B cell (primary cell): Measurements from ENCODE around the gene DAZAP1.

Source experiments
- CTCF ChIP-seq: fragments of 200-600 bp; IDR thresholded peaks from one replicate; pipeline ENCODE4 v1.8.0; 2022; ENCODE audit warnings: antibody characterized with exemption, mild to moderate bottlenecking
- EZH2 ChIP-seq: IDR thresholded peaks from 2 replicates; pipeline ENCODE4 v1.6.1; 2012; ENCODE audit warnings: borderline replicate concordance, low read depth, mild to moderate bottlenecking, moderate library complexity, low read length; ENCODE audit not compliant: insufficient read depth, poor library complexity, severe bottlenecking

GRCh38 chr19:1394252-1395193 lies 12.9 kb upstream of the DAZAP1 start:
- TF ChIP-seq EZH2 (no peak), CTCF (no peak)
